GM21529 (cell line): ENCODE measurements around the gene LSMEM2.
A peak's percentile ranks its signal among the peaks of the same experiment; 100 is the strongest.
"Not testable (repeated sequence)": the region's sequence is repeated elsewhere in the genome, so short reads cannot be mapped to it uniquely, and the experiment has no call there.

Source experiments
- ATAC-seq: cut with Tn5 transposase; IDR thresholded peaks from one replicate; pipeline ENCODE4 v1.9.1; 2021; ENCODE audit not compliant: unreplicated experiment

LSMEM2 gene

GRCh38 chr3:50245831-50246516, 32.9 kb upstream of the LSMEM2 start:
- peak; percentile 66 for ATAC-seq

GRCh38 chr3:50246517-50246954, 32.4 kb upstream of the LSMEM2 start:
- peak; percentile 64 for ATAC-seq

- no peak for ATAC-seq
Observed at GRCh38 chr3:50248387-50248786, 30.5 kb upstream of the LSMEM2 start.

- ATAC-seq = no peak
Observed at GRCh38 chr3:50249457-50249856, 29.4 kb upstream of the LSMEM2 start.

GRCh38 chr3:50250514-50250913, 28.4 kb upstream of the LSMEM2 start:
- ATAC-seq = no peak

- ATAC-seq = no peak
Observed at GRCh38 chr3:50251220-50251619, 27.7 kb upstream of the LSMEM2 start.

GRCh38 chr3:50254577-50255250, 24.2 kb upstream of the LSMEM2 start:
- no peak for ATAC-seq

- ATAC-seq = no peak
Observed at GRCh38 chr3:50255251-50255615, 23.7 kb upstream of the LSMEM2 start.

- no peak for ATAC-seq
Observed at GRCh38 chr3:50256978-50257890, 21.7 kb upstream of the LSMEM2 start.

- ATAC-seq = no peak
Observed at GRCh38 chr3:50258029-50258680, 20.7 kb upstream of the LSMEM2 start.

GRCh38 chr3:50258979-50259378, 19.9 kb upstream of the LSMEM2 start:
- no peak for ATAC-seq

GRCh38 chr3:50259432-50260026, 19.4 kb upstream of the LSMEM2 start:
- peak; percentile 20 for ATAC-seq

- peak; percentile 91 for ATAC-seq
Observed at GRCh38 chr3:50260027-50260941, 18.6 kb upstream of the LSMEM2 start.

GRCh38 chr3:50260942-50261441, 17.9 kb upstream of the LSMEM2 start:
- no peak for ATAC-seq

- no peak for ATAC-seq
Observed at GRCh38 chr3:50261505-50261904, 17.4 kb upstream of the LSMEM2 start.

- not testable (repeated sequence) for ATAC-seq
Observed at GRCh38 chr3:50262200-50262599, 16.7 kb upstream of the LSMEM2 start.

- ATAC-seq = no peak
Observed at GRCh38 chr3:50262778-50263177, 16.1 kb upstream of the LSMEM2 start.

GRCh38 chr3:50263478-50264382, 15.2 kb upstream of the LSMEM2 start:
- no peak for ATAC-seq
